Keratinocyte (primary cell): Measurements from ENCODE around the gene CYP2A6. TPM values are rescaled to one million over a fixed set of nuclear protein-coding genes. Genes with fewer than 3 reads are reported as not detected.

Source experiments
- DNase-seq: peaks from one replicate; pipeline ENCODE4 v3.0.0-alpha.2; 2011; ENCODE audit warnings: low read depth, missing footprints, low spot score
- FAIRE-seq: peaks from 2 replicates; lab custom pipeline; 2011; peaks lifted over from hg19 to GRCh38; lab: Jason Lieb, UNC
- H2AFZ ChIP-seq: 2 replicates; pipeline ENCODE4 v1.6.0; 2012; ENCODE audit warnings: low read length, control low read depth, inconsistent platforms; ENCODE audit not compliant: control insufficient read depth
- H3K27ac ChIP-seq: 2 replicates; pipeline ENCODE4 v1.5.1; 2011; ENCODE audit warnings: low read length; ENCODE audit not compliant: control insufficient read depth, insufficient read depth
- H3K27me3 ChIP-seq: 3 replicates; pipeline ENCODE4 v1.6.0; 2011; ENCODE audit warnings: low read length; ENCODE audit not compliant: control insufficient read depth, insufficient read depth; ENCODE audit errors: extremely low read depth
- H3K36me3 ChIP-seq, 2 experiments: 2 replicates in 1 of 2; 3 replicates in 1 of 2; pipeline ENCODE4 v1.5.1; 2011; ENCODE audit warnings: low read length in 2 of 2, mild to moderate bottlenecking in 1 of 2; ENCODE audit not compliant: control insufficient read depth in 2 of 2, insufficient read depth in 2 of 2; ENCODE audit errors: extremely low read depth in 1 of 2
- H3K4me1 ChIP-seq: 3 replicates; pipeline ENCODE4 v1.5.1; 2011; ENCODE audit warnings: low read length; ENCODE audit not compliant: control insufficient read depth, insufficient read depth; ENCODE audit errors: extremely low read depth
- H3K4me2 ChIP-seq: 3 replicates; pipeline ENCODE4 v1.6.0; 2011; ENCODE audit warnings: low read depth, low read length; ENCODE audit not compliant: control insufficient read depth, insufficient read depth; ENCODE audit errors: extremely low read depth
- H3K4me3 ChIP-seq, 3 experiments: fragments of 200-600 bp in 1 of 3; sonication (generic) in 1 of 3; 2 replicates in 2 of 3; 3 replicates in 1 of 3; pipeline ENCODE4 v1.5.1; 2011 to 2016; ENCODE audit warnings: low read length in 3 of 3, mild to moderate bottlenecking in 3 of 3, control low read depth in 2 of 3, inconsistent platforms in 1 of 3, low read depth in 1 of 3, mixed read lengths in 1 of 3, mixed run types in 1 of 3, moderate library complexity in 1 of 3; ENCODE audit not compliant: control insufficient read depth in 2 of 3, insufficient read depth in 2 of 3; ENCODE audit errors: extremely low read depth in 1 of 3
- H3K79me2 ChIP-seq: 2 replicates; pipeline ENCODE4 v1.6.0; 2012; ENCODE audit warnings: low read length; ENCODE audit not compliant: control insufficient read depth, insufficient read depth
- H3K9ac ChIP-seq: 3 replicates; pipeline ENCODE4 v1.6.0; 2011; ENCODE audit warnings: low read length; ENCODE audit not compliant: control insufficient read depth, insufficient read depth; ENCODE audit errors: extremely low read depth
- H3K9me1 ChIP-seq: 3 replicates; pipeline ENCODE4 v1.6.0; 2011; ENCODE audit warnings: low read length; ENCODE audit not compliant: control insufficient read depth, insufficient read depth; ENCODE audit errors: extremely low read depth
- H3K9me3 ChIP-seq: 2 replicates; pipeline ENCODE4 v1.5.1; 2012; ENCODE audit warnings: low read depth, low read length; ENCODE audit not compliant: control insufficient read depth
- H4K20me1 ChIP-seq: 3 replicates; pipeline ENCODE4 v1.6.0; 2011; ENCODE audit warnings: low read length; ENCODE audit not compliant: control insufficient read depth, insufficient read depth; ENCODE audit errors: extremely low read depth
- CTCF ChIP-seq, 3 experiments: IDR thresholded peaks in 1 of 3; conservative IDR thresholded peaks in 1 of 3; optimal IDR thresholded peaks in 1 of 3; 2 replicates in 2 of 3; 3 replicates in 1 of 3; pipeline versions ENCODE3 to v1.5.1; 2011; ENCODE audit warnings: low read length in 3 of 3, mild to moderate bottlenecking in 3 of 3, moderate library complexity in 2 of 3, control low read depth in 1 of 3, inconsistent platforms in 1 of 3; ENCODE audit not compliant: insufficient read depth in 2 of 3; ENCODE audit errors: extremely low read depth in 1 of 3
- EZH2 ChIP-seq: IDR thresholded peaks from one replicate; pipeline ENCODE4 v1.6.1; 2012; ENCODE audit warnings: inconsistent platforms, mild to moderate bottlenecking, low read length, moderate library complexity
- dilution Hi-C: fragments of 300-500 bp; cut with MboI; formaldehyde crosslinking; loops from one replicate; pipeline ENCODE4 v1.7.0; 2020; ENCODE audit warnings: low sequenced_read_pairs; ENCODE audit not compliant: extremely low pct_ligation_motif_present
- polyA plus RNA-seq, 5 experiments: library from polyadenylated mRNA; depleted of rRNA in 3 of 5; stranded (reverse) in 3 of 5; stranded (forward) in 1 of 5; unstranded in 1 of 5; fragments of >200 nt; gene quantifications; 1 replicate in 1 of 5; 2 replicates in 3 of 5; 3 replicates in 1 of 5; pipeline versions ENCODE4 v1.2.1 to v1.2.3, GENCODE V29; 2011 to 2012; ENCODE audit warnings: missing spikeins in 2 of 5, low read depth in 1 of 5, low replicate concordance in 1 of 5

Gene CYP2A6
- polyA plus RNA-seq, 1 donor (not counting 4 experiments of a cell fraction or from before 2014, with no cell fraction given) = not detected

GRCh38 chr19:40797166-40797962 lies 52.9 kb downstream of the CYP2A6 start:
- TF ChIP-seq EZH2 = no peak
- no peak for TF ChIP-seq CTCF (optimal IDR thresholded peaks at IDR 0.05 in 1 of 3, IDR thresholded peaks at IDR 0.05 in 1 of 3, conservative IDR thresholded peaks at IDR 0.05 in 1 of 3; ENCODE audit: extremely low read depth in 1 of 3, insufficient read depth in 2 of 3, low read length in 3 of 3)
- no peak for DNase-seq
- H3K9ac ChIP-seq = no peak overlapping the region
- peaks cover 6% of the 10 kb centered on the region for H4K20me1 ChIP-seq
- H2AFZ ChIP-seq = no peak overlapping the region
- H3K27me3 ChIP-seq = no peaks in the 10 kb centered on the region
- peaks cover 14 to 22% of the 10 kb centered on the region in 2 experiments for H3K36me3 ChIP-seq
- H3K79me2 ChIP-seq = peaks cover 29% of the 10 kb centered on the region
- peak; percentile 23 for FAIRE-seq
- H3K4me2 ChIP-seq = no peak overlapping the region
- peaks cover 6% of the 10 kb centered on the region for H3K9me1 ChIP-seq
- dilution Hi-C loops = no loop called here
- no peaks in the 10 kb centered on the region for H3K9me3 ChIP-seq
- no peak overlapping the region for H3K4me3 ChIP-seq
- peaks cover 27% of the 10 kb centered on the region for H3K4me1 ChIP-seq
- no peak overlapping the region for H3K27ac ChIP-seq

Other genes with a start within 250 kb of the CYP2A6 start
- gene LTBP4, start 249.1 kb downstream of the CYP2A6 start, polyA plus RNA-seq = 25.9 to 48.0 TPM (median 29.6 TPM) in 3 replicates
- 5.5 to 6.0 TPM (median 5.7 TPM) in 3 replicates for gene NUMBL, start 159.8 kb downstream of the CYP2A6 start, polyA plus RNA-seq
- 11.0 to 13.8 TPM (median 13.8 TPM) in 3 replicates for gene COQ8B, start 133.6 kb downstream of the CYP2A6 start, polyA plus RNA-seq
- 17.0 to 32.6 TPM (median 17.2 TPM) in 3 replicates for gene ITPKC, start 133.3 kb downstream of the CYP2A6 start, polyA plus RNA-seq
- gene ACTMAP, start 100.0 kb downstream of the CYP2A6 start, polyA plus RNA-seq = 1.4 to 2.8 TPM (median 1.4 TPM) in 3 replicates
- gene SNRPA, start 99.2 kb downstream of the CYP2A6 start, polyA plus RNA-seq = 54.5 to 129 TPM (median 93.4 TPM) in 3 replicates
- gene MIA, start 74.9 kb downstream of the CYP2A6 start, polyA plus RNA-seq = 3.4 to 7.4 TPM (median 5.5 TPM) in 3 replicates
- gene RAB4B, start 72.2 kb downstream of the CYP2A6 start, polyA plus RNA-seq = 13.2 to 17.1 TPM (median 15.0 TPM) in 3 replicates
- gene EGLN2, start 51.3 kb downstream of the CYP2A6 start, polyA plus RNA-seq = 31.6 to 57.0 TPM (median 41.0 TPM) in 3 replicates
- not detected in 3 replicates for gene CYP2A7, start 31.8 kb upstream of the CYP2A6 start, polyA plus RNA-seq
- gene CYP2B6, start 140.8 kb upstream of the CYP2A6 start, polyA plus RNA-seq = not detected in 3 replicates
- gene CYP2A13, start 238.0 kb upstream of the CYP2A6 start, polyA plus RNA-seq = not detected in 3 replicates